Ovary (tissue), 9 donors: Measurements from ENCODE around the gene ACP7. TPM values are rescaled to one million over a fixed set of nuclear protein-coding genes. Genes with fewer than 3 reads are reported as not detected.
A peak's percentile ranks its signal among the peaks of the same experiment; 100 is the strongest.

Experiments used
- DNase-seq, 5 donors: peaks; one replicate each; pipeline ENCODE4 v3.0.0-alpha.2; 2019 to 2020
- H3K27ac ChIP-seq, 2 donors: fragments of 200-600 bp; one replicate each; pipeline versions ENCODE4 v1.5.1 to v1.8.0; 2019 to 2022
- H3K27me3 ChIP-seq: fragments of 200-600 bp; one replicate; pipeline ENCODE4 v1.8.0; 2022
- H3K36me3 ChIP-seq: fragments of 200-600 bp; sonication (generic); one replicate; pipeline ENCODE4 v1.5.1; 2019
- H3K4me1 ChIP-seq: one replicate; pipeline ENCODE4 v1.8.1; 2013; ENCODE audit warnings: mild to moderate bottlenecking, moderate library complexity; ENCODE audit not compliant: insufficient read depth
- H3K4me3 ChIP-seq: fragments of 200-600 bp; sonication (generic); one replicate; pipeline ENCODE4 v1.5.1; 2017
- H3K9me3 ChIP-seq, 2 donors: fragments of 200-600 bp in 1 of 2; sonication (generic) in 1 of 2; one replicate each; pipeline versions ENCODE4 v1.5.1 to v1.8.1; 2013 to 2019; ENCODE audit warnings: mild to moderate bottlenecking in 1 of 2, moderate library complexity in 1 of 2
- EP300 ChIP-seq: sonication (generic); formaldehyde crosslinking; IDR thresholded peaks from one replicate; pipeline ENCODE4 v1.6.1; 2017; ENCODE audit warnings: antibody characterized with exemption
- POLR2A ChIP-seq: fragments of 450-650 bp; IDR thresholded peaks from one replicate; pipeline ENCODE4 v1.6.1; 2017; ENCODE audit warnings: antibody characterized with exemption, mild to moderate bottlenecking, moderate library complexity
- WGBS, 3 donors: extraction: QIAGEN DNeasy Blood & Tissue Kit in 1 of 3; methylation state at CpG; one replicate each; pipeline versions ENCODE4 v1.1.5 to v1.1.7; 2013 to 2017; 5-methylcytosine and 5-hydroxymethylcytosine counted together
- intact Hi-C, 4 donors: fragments of 100-400 bp; cut with DNase I; formaldehyde crosslinking; loops; one replicate each; pipeline versions ENCODE4 v1.11.0 to v1.15.1; 2022 to 2023
- polyA plus RNA-seq, 2 donors: library from polyadenylated mRNA; stranded (reverse); fragments of 200-250 nt in 1 of 2; fragments of 350-450 nt in 1 of 2; fragmentation: Illumina TruSeq in 1 of 2; extraction: RNeasy Lipid Tissue Mini Kit (QIAGEN cat#74804) in 1 of 2; gene quantifications; one replicate each; pipeline ENCODE4 v1.2.3, GENCODE V29; 2013 to 2014
- total RNA-seq, 7 donors: library from RNA; depleted of rRNA in 2 of 7; stranded (reverse); fragments of >200 nt in 2 of 7; fragmentation: NEBNext Ultra II Directional in 3 of 7; extraction: Animal tissue kit (Norgen Biotek cat#: 25700) in 3 of 7; gene quantifications; one replicate each; pipeline versions ENCODE4 v1.1.0 to v1.2.4, GENCODE V29; 2016 to 2023
- TF ChIP-seq, protein P1 (sequence below), 3 donors: fragments of 450-650 bp in 2 of 3; fragments of 200-600 bp in 1 of 3; IDR thresholded peaks; one replicate each; pipeline versions ENCODE4 v1.5.1 to v1.8.0; 2016 to 2022; ENCODE audit warnings: antibody characterized with exemption in 3 of 3, mild to moderate bottlenecking in 1 of 3
- donor health status: DM: no; HTN: no; CAD: no; lungs with moderate emphysema.
- donor health status: DM: no; HTN: no; CAD: no.
- donor health status: Bipolar disorder and iron deficiency.
- donor health status: DM: yes; HTN: yes; CAD: no.
- donor health status: DM: no; HTN: no; CAD: no.
- donor health status: DM: yes; HTN: yes; CAD: no.

ACP7 gene
- total and polyA plus RNA-seq, 9 donors, result not detected

DNA sequence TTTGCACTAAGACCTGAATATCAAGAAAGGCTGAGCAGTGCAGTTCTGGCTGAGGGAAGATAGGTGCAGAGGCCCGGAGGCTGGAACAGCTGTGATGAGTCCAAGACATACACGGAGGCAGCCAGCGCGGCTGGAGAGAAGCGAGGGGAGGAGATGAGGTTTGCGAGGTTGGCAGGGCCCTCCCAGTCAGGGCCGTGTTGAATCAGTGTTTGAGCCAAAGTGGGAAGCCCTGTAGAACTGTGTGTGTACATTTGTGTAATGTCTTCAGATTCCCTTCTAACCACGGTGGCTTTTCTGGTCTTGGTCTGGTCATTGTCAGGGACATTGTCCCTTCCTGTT is 76.3 kb downstream of the ACP7 start:
- Histone ChIP-seq H3K4me3 (no peak overlapping the region), H3K36me3 (no peaks in the 10 kb centered on the region), H3K27ac (no peak overlapping the region), H3K27me3 (no peaks in the 10 kb centered on the region), H3K9me3 (no peaks in the 10 kb centered on the region), H3K4me1 (peaks cover 43% of the 10 kb centered on the region)
- TF ChIP-seq EP300, result no peak
- TF ChIP-seq, protein P1, sequence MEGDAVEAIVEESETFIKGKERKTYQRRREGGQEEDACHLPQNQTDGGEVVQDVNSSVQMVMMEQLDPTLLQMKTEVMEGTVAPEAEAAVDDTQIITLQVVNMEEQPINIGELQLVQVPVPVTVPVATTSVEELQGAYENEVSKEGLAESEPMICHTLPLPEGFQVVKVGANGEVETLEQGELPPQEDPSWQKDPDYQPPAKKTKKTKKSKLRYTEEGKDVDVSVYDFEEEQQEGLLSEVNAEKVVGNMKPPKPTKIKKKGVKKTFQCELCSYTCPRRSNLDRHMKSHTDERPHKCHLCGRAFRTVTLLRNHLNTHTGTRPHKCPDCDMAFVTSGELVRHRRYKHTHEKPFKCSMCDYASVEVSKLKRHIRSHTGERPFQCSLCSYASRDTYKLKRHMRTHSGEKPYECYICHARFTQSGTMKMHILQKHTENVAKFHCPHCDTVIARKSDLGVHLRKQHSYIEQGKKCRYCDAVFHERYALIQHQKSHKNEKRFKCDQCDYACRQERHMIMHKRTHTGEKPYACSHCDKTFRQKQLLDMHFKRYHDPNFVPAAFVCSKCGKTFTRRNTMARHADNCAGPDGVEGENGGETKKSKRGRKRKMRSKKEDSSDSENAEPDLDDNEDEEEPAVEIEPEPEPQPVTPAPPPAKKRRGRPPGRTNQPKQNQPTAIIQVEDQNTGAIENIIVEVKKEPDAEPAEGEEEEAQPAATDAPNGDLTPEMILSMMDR (IDR thresholded peaks at IDR 0.05), result no peak
- TF ChIP-seq POLR2A, result no peak
- intact Hi-C loops, result no loop called here
- DNase-seq, result peak; percentile 56 to 79 (median 65)
- 9 to 24% (median 9%) methylated on average over 8 of the region's 8 CpGs for WGBS, 3 donors

Other genes starting within 250 kb of the ACP7 start
- gene HNRNPL, start 234.4 kb upstream of the ACP7 start, total RNA-seq, result 100 to 1,000 TPM; 110 to 282 (median 230) TPM
- gene HNRNPL, start 234.4 kb upstream of the ACP7 start, polyA plus RNA-seq, result 100 to 1,000 TPM; 152 to 284 TPM
- gene RINL, start 206.1 kb upstream of the ACP7 start, total RNA-seq, result 1 to 10 TPM; 1.1 to 4.7 (median 2.6) TPM
- gene RINL, start 206.1 kb upstream of the ACP7 start, polyA plus RNA-seq, result 1 to 10 TPM; 2.3 to 3.4 TPM
- 10 to 100 TPM; 51.7 to 64.9 (median 55.7) TPM for gene SIRT2, start 184.8 kb upstream of the ACP7 start, total RNA-seq
- gene SIRT2, start 184.8 kb upstream of the ACP7 start, polyA plus RNA-seq, result 10 to 100 TPM; 46.1 to 60.0 TPM
- 10 to 100 TPM in 6 of 7 donors, 1 to 10 TPM in 1; 8.5 to 19.3 (median 13.2) TPM for gene NFKBIB, start 184.4 kb upstream of the ACP7 start, total RNA-seq
- 10 to 100 TPM in 1 of 2 donors, 1 to 10 TPM in 1; 3.2 to 21.6 TPM for gene NFKBIB, start 184.4 kb upstream of the ACP7 start, polyA plus RNA-seq
- gene CCER2, start 172.2 kb upstream of the ACP7 start, total RNA-seq, result 1 to 10 TPM in 1 of 7 donors, under 1 TPM in 4, not detected in 2; 0.50 to 1.1 (median 0.51) TPM
- under 1 TPM in 1 of 2 donors, not detected in 1; 0.48 TPM for gene CCER2, start 172.2 kb upstream of the ACP7 start, polyA plus RNA-seq
- 10 to 100 TPM in 6 of 7 donors, 1 to 10 TPM in 1; 9.8 to 20.6 (median 18.0) TPM for gene SARS2, start 153.6 kb upstream of the ACP7 start, total RNA-seq
- gene SARS2, start 153.6 kb upstream of the ACP7 start, polyA plus RNA-seq, result 10 to 100 TPM in 1 of 2 donors, 1 to 10 TPM in 1; 5.0 to 20.5 TPM
- 10 to 100 TPM; 15.5 to 24.1 (median 19.7) TPM for gene MRPS12, start 153.4 kb upstream of the ACP7 start, total RNA-seq
- 10 to 100 TPM in 1 of 2 donors, 1 to 10 TPM in 1; 5.5 to 24.0 TPM for gene MRPS12, start 153.4 kb upstream of the ACP7 start, polyA plus RNA-seq
- gene FBXO17, start 108.6 kb upstream of the ACP7 start, total RNA-seq, result 10 to 100 TPM; 32.7 to 52.2 (median 41.9) TPM
- 10 to 100 TPM; 26.7 to 35.5 TPM for gene FBXO17, start 108.6 kb upstream of the ACP7 start, polyA plus RNA-seq
- gene FBXO27, start 51.8 kb upstream of the ACP7 start, total RNA-seq, result 10 to 100 TPM in 5 of 7 donors, 1 to 10 TPM in 2; 5.7 to 21.4 (median 19.1) TPM
- 10 to 100 TPM in 1 of 2 donors, 1 to 10 TPM in 1; 6.4 to 14.7 TPM for gene FBXO27, start 51.8 kb upstream of the ACP7 start, polyA plus RNA-seq
- 10 to 100 TPM; 10.4 to 62.2 (median 35.4) TPM for gene PAK4, start 41.4 kb downstream of the ACP7 start, total RNA-seq
- 10 to 100 TPM; 11.6 to 35.7 TPM for gene PAK4, start 41.4 kb downstream of the ACP7 start, polyA plus RNA-seq
- 1 to 10 TPM in 1 of 7 donors, under 1 TPM in 2, not detected in 4; 0.20 to 4.4 (median 0.22) TPM for gene NCCRP1, start 112.6 kb downstream of the ACP7 start, total RNA-seq
- under 1 TPM; 0.05 to 0.15 TPM for gene NCCRP1, start 112.6 kb downstream of the ACP7 start, polyA plus RNA-seq
- 1 to 10 TPM in 2 of 7 donors, not detected in 5; 1.2 to 2.4 TPM for gene SYCN, start 119.9 kb downstream of the ACP7 start, total RNA-seq
- not detected for gene SYCN, start 119.9 kb downstream of the ACP7 start, polyA plus RNA-seq
- gene IFNL3, start 160.6 kb downstream of the ACP7 start, total RNA-seq, result not detected
- not detected for gene IFNL3, start 160.6 kb downstream of the ACP7 start, polyA plus RNA-seq
- gene IFNL4, start 164.5 kb downstream of the ACP7 start, total RNA-seq, result under 1 TPM in 2 of 7 donors, not detected in 5; 0.17 to 0.23 TPM
- gene IFNL4, start 164.5 kb downstream of the ACP7 start, polyA plus RNA-seq, result not detected
- not detected for gene IFNL2, start 184.0 kb downstream of the ACP7 start, total RNA-seq
- gene IFNL2, start 184.0 kb downstream of the ACP7 start, polyA plus RNA-seq, result not detected
- gene IFNL1, start 212.0 kb downstream of the ACP7 start, total RNA-seq, result not detected
- not detected for gene IFNL1, start 212.0 kb downstream of the ACP7 start, polyA plus RNA-seq
- 1 to 10 TPM in 4 of 7 donors, under 1 TPM in 3; 0.12 to 2.2 (median 1.2) TPM for gene LRFN1, start 236.5 kb downstream of the ACP7 start, total RNA-seq
- gene LRFN1, start 236.5 kb downstream of the ACP7 start, polyA plus RNA-seq, result 1 to 10 TPM in 1 of 2 donors, under 1 TPM in 1; 0.40 to 1.2 TPM